GM20000 (cell line): ENCODE measurements around the gene NIT1.

Source experiments
- DNase-seq: peaks from one replicate; pipeline ENCODE4 v3.0.0; 2012; ENCODE audit warnings: low spot score
- CTCF ChIP-seq: IDR thresholded peaks from 2 replicates; pipeline ENCODE4 v1.5.1; 2012; ENCODE audit warnings: mild to moderate bottlenecking, control low read depth; ENCODE audit errors: extremely low read depth, missing control alignments

The NIT1 gene

GRCh38 chr1:161117759-161118581 is at the start of gene NIT1, which contains the start of gene PFDN2:
TSS of gene NIT1 (plus strand) at chr1:161118105. CDS start at chr1:161118177, 72 bp downstream.
TSS of gene PFDN2 (minus strand) at chr1:161118037. CDS start at chr1:161118026, 11 bp downstream.
- DNase-seq: peak; percentile 91
- TF ChIP-seq CTCF: no peak

- DNase-seq: peak; percentile 88
Observed at GRCh38 chr1:161068306-161069234, 49.3 kb upstream of the NIT1 start.

GRCh38 chr1:161069241-161069640 is 48.7 kb upstream of the NIT1 start:
- TF ChIP-seq CTCF: no peak
- no peak for DNase-seq

More at GRCh38 chr1:161068306-161069234, 49.3 kb upstream of the NIT1 start:
- TF ChIP-seq CTCF: no peak

GRCh38 chr1:161069731-161070270 is 48.1 kb upstream of the NIT1 start, which contains the start of gene ARHGAP30:
TSS of gene ARHGAP30 (minus strand) at chr1:161069891. CDS start at chr1:161069624, 267 bp downstream.
- peak; percentile 95 for DNase-seq
- TF ChIP-seq CTCF: no peak

- no peak for TF ChIP-seq CTCF
- no peak for DNase-seq
Observed at GRCh38 chr1:161070761-161071160, 47.1 kb upstream of the NIT1 start.

GRCh38 chr1:161071886-161072371 is 46.0 kb upstream of the NIT1 start:
- TF ChIP-seq CTCF: peak; percentile 74
- DNase-seq: peak; percentile 86
